ENCODE data around the gene ARHGEF12.
A peak's percentile ranks its signal among the peaks of the same experiment; 100 is the strongest.

The ARHGEF12 gene

DNA sequence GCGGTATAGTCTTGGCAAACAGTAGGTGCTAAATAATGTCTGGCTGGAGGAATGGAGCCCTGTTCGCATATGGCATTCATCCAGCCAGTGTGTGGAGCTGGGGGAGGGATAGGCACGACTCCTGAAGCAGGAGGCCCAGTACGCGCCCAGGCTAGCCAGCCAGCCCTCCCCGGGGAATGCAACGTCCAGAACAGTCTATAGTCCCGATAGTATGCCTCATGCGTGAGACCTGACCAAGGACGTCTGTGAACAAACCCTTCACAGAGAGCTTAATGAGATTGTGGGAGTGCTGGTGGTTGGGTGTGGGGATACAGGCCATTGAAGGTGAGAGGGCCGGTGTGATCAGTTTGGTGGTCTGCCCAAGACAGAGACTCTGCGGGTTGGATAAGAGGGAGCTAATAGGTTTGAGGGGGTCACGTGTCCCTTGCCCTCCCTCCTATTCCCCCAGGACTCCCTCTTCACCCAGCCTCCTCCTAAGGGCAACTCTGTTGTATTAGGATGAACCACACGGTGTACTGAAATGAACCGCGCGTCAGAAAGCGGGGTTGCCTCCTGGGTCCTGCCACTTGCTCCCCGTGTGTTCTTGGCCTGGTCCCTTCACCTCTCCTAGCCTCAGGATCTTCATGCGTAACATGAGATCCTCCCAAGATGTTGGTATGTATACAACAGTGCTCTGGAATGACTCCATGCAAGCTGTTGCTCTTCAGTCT lies 174.3 kb downstream of the ARHGEF12 start:
- TF ChIP-seq GATA3 (IDR thresholded peaks at IDR 0.05; ENCODE audit: low read depth, low read length), result no peak
- TF ChIP-seq GATA2 (IDR thresholded peaks at IDR 0.05; ENCODE audit: low read depth, low read length), result no peak

DNA sequence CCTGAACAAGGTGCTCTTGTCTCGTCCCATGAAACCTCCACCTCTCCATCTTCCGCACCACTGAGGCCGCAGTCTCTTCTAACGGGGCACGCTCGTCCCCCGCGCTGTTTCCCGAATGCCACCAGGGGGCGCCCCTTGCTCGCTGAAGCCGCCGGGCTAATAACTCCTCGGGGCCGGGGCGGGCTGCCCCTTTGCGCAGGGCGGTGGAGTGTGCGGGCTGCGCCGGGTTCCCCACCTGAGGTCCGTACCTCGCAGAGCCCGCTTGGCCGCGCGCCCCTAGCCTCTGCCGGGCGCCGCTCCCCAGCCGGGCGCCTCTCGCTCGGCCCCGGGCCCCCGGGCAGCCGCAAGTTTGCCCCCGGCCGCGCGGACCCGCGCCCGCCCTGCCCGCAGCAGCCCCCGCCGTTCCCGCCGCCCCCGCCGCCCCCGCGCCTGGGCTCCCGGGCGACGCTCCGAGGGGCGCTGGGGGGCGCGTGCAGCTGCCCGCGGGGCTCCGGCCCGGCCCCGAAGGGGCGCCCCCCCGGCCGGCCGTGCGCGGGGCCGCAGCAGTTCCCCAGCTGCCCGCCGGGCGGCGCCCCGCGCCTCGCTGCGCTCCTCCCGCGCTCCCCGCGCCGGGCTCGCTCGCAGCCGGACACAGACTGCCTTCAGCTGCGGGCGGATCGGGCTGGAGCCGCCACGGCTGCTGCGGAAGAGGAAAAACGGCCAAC lies 175.1 kb downstream of the ARHGEF12 start, which contains the start of gene GRIK4:
Gene GRIK4, plus strand, starts transcription at position 633 of the 704 bp plus-strand sequence. CDS start 148,571 bp downstream, outside the sequence.
- no peak for TF ChIP-seq GATA2 (IDR thresholded peaks at IDR 0.05; ENCODE audit: low read depth, low read length)
- TF ChIP-seq GATA3 (IDR thresholded peaks at IDR 0.05; ENCODE audit: low read depth, low read length), result no peak

DNA sequence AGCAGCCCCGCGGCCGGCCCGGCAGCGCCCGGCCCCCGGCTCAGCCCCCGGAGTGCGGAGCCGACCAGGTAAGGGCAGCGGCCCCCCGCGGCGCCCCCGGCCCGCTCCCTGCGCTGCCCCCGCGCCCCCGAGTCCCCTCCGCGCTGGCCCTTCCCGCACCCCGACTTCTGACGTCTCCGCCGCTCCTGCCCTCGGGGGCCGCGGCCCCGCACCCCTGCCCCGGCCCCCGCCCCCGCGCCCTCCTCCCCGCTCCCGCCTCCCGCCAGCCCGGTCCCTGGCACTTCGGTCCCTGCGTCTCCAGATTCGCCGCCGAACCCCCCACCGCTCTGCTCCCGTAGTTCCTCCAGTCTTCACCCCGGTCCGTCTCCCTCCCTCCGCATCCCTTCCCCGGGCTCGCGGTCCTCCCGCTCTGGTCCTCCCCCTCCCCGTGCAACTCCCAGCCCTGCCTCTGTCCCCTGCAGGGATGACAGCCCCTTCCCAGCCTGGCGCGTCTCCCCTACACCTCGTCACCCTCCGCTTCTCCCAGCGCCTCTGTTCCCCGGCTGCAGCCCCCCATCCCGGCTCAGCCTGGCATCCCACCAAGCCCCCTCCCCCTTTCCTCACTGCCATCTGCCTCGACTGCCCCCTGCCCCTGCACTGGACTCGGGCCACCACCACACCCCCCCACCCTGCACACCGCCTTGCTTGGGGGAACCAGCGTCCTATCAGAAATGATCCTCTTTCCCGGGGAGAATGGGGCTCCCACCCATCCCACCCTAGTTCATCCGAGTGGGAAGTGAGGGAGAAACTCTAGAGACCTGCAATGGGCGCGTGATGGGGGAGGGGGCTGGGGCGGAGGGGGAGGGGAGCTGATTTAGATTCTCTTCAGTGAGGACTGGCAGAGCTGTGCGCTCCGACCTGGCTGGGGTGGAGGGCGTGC lies 175.9 kb downstream of the ARHGEF12 start:
- TF ChIP-seq GATA3 (IDR thresholded peaks at IDR 0.05; ENCODE audit: low read depth, low read length) (no peak), GATA2 (IDR thresholded peaks at IDR 0.05; ENCODE audit: low read depth, low read length) (no peak)

GRCh38 chr11:120512739-120513435 lies 176.7 kb downstream of the ARHGEF12 start:
- TF ChIP-seq GATA3 (IDR thresholded peaks at IDR 0.05; ENCODE audit: low read depth, low read length) (no peak), GATA2 (IDR thresholded peaks at IDR 0.05; ENCODE audit: low read depth, low read length) (no peak)

- no peak for TF ChIP-seq GATA2 (IDR thresholded peaks at IDR 0.05; ENCODE audit: low read depth, low read length)
- no peak for TF ChIP-seq GATA3 (IDR thresholded peaks at IDR 0.05; ENCODE audit: low read depth, low read length)
Observed at GRCh38 chr11:120513436-120514315, 177.5 kb downstream of the ARHGEF12 start.

DNA sequence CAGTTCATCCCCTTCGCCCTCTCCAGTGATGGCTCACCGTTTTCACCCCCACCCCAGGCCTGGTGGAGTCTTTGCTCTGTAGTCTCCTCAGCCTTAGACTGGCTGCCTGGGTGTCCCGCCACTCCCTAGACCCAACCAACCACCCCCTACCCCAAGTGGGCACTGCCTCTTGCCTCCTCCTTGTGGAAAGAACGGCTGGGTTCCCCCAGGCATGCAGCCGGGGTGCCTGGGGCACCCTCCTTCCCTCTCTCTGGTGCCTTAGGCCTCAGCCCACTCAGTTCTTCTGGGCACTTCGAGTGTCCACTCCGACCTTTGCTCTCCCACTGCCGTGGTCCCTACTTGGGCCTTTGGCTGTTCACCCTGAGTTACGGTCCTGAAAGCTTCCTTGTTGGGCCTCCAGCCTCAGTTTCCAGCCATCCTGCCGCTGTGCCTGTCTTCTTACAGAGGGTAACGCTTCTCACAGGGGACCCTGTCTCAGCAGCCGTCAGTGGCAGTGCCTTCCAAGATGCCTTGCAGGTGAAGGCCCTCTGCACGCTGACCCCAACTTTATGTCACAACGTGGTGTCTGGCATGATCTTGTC lies 178.4 kb downstream of the ARHGEF12 start:
- TF ChIP-seq GATA2 (IDR thresholded peaks at IDR 0.05; ENCODE audit: low read depth, low read length) (no peak), GATA3 (IDR thresholded peaks at IDR 0.05; ENCODE audit: low read depth, low read length) (no peak)

DNA sequence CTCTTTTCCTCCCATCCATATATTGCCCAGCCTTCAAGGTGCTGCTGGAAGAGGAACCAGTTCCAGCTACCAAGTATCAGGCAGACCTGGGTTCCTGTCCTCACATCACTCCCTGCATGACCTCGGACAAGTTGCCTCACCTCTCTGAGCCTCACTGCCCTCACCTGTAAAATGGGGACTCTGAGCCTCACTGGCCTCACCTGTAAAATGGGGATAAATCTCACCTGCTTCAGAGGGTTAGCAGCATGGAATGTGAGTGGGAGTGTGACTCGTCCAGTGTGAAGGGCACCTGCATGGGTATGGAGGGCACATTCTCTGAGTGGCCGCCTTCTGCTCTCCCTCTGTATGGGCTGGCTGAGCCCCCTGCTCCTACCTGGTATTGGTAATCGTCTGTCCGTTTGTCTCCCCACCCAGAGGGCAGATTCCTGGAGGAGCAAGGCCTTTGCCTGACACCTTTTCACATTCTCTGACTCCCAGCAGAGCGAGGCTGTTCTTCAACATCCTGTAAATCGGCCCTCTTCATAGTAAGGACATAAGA lies 179.0 kb downstream of the ARHGEF12 start:
- TF ChIP-seq GATA3 (IDR thresholded peaks at IDR 0.05; ENCODE audit: low read depth, low read length) (no peak), GATA2 (IDR thresholded peaks at IDR 0.05; ENCODE audit: low read depth, low read length) (no peak)

DNA sequence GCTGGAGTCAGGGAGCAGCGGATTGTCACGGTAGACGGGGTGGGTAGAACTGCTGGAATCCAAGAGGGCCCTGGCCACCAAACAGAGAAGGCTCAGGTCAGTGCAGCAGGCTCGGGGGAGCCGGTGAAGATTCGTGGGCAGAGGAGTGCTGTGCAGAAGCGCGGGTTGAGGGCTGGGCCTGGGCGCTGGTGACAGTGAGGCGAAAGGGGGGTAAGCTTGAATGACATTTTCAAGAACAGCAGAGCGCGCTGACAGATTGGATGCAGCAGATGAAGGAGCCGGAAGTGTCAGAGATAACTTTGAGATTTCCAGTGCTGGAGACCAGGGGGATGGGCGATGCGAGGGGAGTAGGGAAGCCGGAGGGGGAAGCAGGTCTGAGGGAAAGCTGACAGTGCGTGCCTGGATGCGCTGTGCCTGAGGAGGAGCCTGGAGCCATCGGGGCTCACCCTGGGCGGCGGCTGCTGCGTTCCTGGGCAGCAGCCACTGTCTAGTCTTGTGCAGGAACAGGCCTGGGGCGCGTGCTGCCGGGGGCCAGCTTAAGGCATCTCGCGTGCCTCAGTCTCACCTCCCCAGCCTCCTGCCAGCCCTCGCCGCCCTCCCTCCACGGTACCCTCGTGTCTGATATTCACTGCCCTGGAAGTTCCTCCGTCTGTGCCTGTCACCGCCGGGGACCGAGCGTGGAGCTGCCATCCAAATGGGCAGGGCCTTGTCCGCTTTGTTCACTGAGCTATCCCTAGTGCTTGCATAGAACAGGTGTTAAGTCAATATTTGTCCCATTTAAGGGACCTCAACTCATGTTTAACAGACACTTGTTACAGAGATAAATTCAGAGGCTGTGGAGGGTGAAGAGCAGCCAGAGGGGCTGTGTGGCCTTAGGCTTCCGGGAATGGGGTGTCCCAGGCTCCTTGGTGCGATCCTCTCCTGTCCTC lies 180.5 kb downstream of the ARHGEF12 start:
- TF ChIP-seq GATA2 (IDR thresholded peaks at IDR 0.05; ENCODE audit: low read depth, low read length), result peak; percentile 60
- TF ChIP-seq GATA3 (IDR thresholded peaks at IDR 0.05; ENCODE audit: low read depth, low read length), result no peak

DNA sequence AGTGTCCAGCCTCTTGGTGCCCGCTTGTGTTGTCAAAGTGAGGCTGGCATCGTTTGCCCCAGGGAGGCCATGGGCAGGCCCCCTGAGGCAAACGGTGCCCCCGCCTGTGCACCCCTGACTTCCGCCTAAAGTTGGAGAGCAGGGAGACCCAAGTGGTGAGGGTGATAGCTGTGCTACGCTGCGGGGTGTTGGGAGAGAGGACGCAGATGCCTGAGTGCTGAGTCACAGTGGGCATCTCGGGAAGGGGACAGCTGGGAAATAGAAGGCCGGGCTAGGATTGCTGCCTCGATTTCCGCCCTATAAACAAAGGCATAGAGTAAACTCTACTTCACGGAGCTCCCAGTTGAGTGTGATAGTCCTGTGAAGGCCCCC lies 181.2 kb downstream of the ARHGEF12 start:
- TF ChIP-seq GATA2 (IDR thresholded peaks at IDR 0.05; ENCODE audit: low read depth, low read length), result no peak
- TF ChIP-seq GATA3 (IDR thresholded peaks at IDR 0.05; ENCODE audit: low read depth, low read length), result no peak

GRCh38 chr11:120517801-120518291 lies 181.6 kb downstream of the ARHGEF12 start:
- TF ChIP-seq GATA3 (IDR thresholded peaks at IDR 0.05; ENCODE audit: low read depth, low read length) (no peak), GATA2 (IDR thresholded peaks at IDR 0.05; ENCODE audit: low read depth, low read length) (no peak)

GRCh38 chr11:120518356-120518755 lies 182.1 kb downstream of the ARHGEF12 start:
- TF ChIP-seq GATA3 (IDR thresholded peaks at IDR 0.05; ENCODE audit: low read depth, low read length) (no peak), GATA2 (IDR thresholded peaks at IDR 0.05; ENCODE audit: low read depth, low read length) (no peak)

Data from SH-SY5Y (cell line).